Fibroblast of skin of back (primary cell): Measurements from ENCODE around the gene TIMM13. TPM values are rescaled to one million over a fixed set of nuclear protein-coding genes. Genes with fewer than 3 reads are reported as not detected.
A peak's percentile ranks its signal among the peaks of the same experiment; 100 is the strongest.
"Not testable (repeated sequence)": the region's sequence is repeated elsewhere in the genome, so short reads cannot be mapped to it uniquely, and the experiment has no call there.

Experiments used
- DNase-seq: peaks from one replicate; pipeline ENCODE4 v3.0.0-alpha.2; 2013
- polyA plus RNA-seq, 2 experiments: library from polyadenylated mRNA; unstranded; fragments of 120-200 nt; gene quantifications; one replicate each; pipeline ENCODE4 v1.2.1, GENCODE V29; 2013; ENCODE audit not compliant: insufficient read length in 2 of 2

Gene TIMM13
- polyA plus RNA-seq (2013, experiment 1 of 2; ENCODE audit: insufficient read length): 105 TPM
- 53.9 TPM for polyA plus RNA-seq (2013, experiment 2 of 2; ENCODE audit: insufficient read length)

DNA sequence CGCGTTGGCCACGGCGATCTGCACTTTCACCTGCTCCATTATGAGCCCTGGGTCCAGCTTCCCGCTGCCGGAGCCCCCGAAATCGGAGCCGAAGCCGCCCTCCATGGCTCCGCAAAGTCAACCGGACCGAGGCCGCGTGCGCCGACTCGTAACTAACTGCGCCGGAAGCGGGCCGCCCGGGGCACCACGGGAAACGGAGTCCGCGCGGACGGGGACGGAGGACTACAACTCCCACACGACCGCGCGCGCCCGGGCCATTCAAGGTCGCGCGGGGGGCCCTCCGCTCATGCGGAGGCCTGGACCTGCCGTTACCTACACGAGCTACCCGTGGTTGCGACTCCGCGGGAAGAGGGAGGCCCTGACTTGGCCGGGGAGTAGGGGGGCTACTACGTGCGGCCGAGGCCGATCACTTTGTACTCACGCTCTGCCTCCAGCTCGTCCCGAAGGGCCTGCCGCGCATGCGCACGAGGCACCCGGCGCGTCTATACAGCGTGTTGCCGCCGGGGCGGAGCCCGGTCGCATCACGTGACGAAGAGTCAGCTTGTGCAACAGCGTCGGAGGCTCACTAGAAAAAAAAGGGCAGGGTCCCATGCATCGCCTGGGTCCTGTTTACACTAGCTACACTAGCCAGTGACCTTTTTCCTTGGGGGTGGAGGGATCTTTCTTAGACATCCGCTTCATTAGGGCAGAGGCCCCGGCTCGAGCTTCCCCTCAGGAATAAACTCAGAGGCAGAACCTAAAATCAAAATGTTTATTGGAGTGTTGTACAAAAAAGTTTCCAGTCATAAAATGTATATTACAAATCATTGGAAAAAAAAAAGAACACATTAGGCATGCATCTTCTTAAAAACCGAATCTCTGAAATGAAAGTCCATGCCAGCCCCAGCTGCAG is at the start of gene TIMM13:
Gene TIMM13 (minus strand): TSS at position 158 of the 892 bp plus-strand sequence. CDS start 53 bp downstream, at position 105.
- DNase-seq: peak; percentile 94

DNA sequence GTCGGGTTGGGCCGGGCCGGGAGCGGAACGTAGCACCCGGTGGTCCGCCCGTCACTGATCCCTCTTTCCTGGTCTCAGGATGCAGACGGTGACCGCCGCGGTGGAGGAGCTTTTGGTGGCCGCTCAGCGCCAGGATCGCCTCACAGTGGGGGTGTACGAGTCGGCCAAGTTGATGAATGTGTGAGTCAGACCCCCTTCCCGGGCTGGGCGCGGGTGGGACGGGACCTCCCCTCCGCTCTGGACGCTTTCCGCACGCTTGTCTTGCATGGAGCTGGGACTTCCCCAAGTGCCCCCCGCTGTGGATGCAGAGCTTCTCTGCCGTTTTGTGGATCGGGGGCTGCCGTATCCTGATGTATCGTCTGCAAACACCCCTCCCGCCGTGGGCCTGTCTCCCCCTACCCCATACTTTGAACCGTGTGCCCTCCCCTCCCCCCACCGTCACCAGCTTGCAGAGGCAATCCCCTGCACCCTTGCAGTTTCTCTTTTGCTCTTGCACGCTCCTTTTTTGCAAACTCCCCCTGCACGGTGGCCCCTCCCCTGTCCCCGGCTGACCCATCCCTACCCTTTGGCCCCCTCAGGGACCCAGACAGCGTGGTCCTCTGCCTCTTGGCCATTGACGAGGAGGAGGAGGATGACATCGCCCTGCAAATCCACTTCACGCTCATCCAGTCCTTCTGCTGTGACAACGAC is 49.2 kb upstream of the TIMM13 start:
- peak; percentile 88 for DNase-seq

DNA sequence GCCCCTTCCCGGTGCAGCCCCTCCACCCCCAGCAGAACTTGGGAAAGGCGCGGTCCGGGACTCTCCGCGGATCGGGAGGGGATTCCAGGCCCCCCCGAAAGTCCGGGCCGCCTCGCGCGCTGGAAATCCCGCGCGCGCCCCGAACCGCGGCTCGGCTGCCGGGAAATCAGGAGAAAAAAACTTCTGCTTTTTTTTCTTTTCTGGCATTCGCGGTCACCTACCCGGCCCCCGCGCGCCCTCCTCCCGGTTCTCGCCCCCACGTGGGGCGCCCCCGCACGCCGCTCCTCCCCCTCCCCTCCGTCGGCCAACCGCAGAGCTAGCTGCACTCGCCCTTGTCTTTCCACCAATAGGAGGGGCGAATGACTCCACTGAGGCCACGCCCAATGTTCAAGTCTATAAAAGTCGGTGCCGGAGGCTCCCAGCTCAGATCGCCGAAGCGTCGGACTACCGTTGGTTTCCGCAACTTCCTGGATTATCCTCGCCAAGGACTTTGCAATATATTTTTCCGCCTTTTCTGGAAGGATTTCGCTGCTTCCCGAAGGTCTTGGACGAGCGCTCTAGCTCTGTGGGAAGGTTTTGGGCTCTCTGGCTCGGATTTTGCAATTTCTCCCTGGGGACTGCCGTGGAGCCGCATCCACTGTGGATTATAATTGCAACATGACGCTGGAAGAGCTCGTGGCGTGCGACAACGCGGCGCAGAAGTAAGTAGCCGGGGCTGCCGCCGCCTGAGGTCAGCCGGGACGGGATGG is 48.5 kb upstream of the TIMM13 start, which contains the start of gene GADD45B:
Gene GADD45B (plus strand): TSS at position 426 of the 749 bp plus-strand sequence. CDS start 232 bp downstream, at position 658.
- DNase-seq: peak; percentile 97

DNA sequence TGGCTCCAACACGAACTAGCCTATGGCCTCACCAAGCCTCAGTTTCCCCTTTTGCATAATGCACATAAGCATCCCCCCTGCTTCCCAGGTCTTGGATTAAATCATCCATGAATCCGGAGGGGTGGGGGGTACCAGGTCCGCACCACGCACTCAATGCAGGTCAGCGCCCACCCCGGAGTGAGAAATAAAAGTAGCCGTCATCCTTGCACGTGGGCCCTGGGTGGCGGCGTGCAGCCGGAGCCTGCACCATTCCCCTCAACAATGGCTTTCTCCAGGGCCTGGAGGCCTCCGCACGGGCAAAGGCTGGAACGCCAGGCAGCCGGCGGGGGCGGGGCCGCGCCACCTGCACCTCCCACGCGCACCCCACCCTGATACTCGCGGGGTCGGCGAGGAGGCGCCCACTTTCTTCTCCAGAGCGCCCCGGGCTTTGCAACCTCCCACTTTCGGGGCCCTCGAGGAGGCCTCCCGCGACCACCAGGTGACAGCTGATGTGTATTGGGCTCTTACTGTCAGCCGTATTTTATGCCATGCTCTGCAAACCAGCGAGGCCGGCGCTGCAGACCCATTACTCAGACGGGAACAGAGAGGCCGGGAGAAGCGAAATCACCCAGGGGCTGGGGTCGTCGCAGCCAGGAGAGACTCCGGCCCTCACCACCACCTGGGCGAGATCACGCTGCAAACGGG is 47.8 kb upstream of the TIMM13 start:
- peak; percentile 73 for DNase-seq

DNA sequence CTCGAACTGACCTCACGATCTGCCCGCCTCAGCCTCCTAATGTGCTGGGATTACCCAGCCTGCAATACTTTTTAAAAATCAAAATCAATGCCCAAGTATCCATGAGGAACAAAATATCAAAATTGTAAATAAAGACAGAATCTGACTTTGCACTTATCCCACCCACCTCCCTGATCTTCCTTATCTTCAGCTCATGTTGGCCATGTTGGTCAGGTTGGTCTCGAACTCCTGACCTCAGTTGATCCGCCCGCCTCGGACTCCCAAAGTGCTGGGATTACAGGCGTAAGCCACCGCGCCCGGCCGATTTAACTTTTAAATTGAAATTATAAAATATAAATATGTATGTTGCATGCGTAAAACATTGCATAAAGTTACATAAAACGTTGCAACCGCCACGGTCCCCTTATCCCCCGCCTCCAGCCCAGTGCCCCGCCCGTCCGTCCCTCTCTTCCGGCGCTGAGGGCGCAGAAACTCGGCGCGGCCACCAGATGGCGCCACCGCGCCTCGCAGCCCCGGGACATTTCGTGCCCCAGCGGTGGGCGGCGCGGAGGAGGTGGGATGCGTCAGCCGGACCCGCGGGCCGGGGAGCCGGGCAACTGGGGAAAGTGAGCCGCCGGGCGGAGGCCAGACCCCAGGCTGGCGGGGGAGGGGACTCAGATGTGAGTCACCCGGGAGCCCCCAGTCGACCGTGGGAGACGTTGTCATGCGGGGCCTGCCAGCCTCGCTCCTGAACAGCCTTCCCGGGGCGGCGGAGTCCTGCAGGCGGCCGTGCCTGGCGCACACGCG is 47.0 kb upstream of the TIMM13 start:
- peak; percentile 95 for DNase-seq

DNA sequence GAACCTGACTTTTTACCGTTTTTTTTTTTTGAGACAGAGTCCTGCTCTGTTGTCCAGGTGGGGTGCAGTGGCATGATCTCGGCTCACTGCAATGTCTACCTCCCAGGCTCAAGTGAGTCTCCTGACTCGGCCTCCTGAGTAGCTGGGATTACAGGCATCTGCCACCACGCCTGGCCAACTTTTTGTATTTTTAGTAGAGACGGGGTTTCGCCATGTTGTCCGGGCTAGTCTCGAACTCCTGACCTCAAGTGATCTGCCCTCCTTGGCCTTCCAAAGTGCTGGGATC is 42.5 kb upstream of the TIMM13 start:
- not testable (repeated sequence) for DNase-seq

DNA sequence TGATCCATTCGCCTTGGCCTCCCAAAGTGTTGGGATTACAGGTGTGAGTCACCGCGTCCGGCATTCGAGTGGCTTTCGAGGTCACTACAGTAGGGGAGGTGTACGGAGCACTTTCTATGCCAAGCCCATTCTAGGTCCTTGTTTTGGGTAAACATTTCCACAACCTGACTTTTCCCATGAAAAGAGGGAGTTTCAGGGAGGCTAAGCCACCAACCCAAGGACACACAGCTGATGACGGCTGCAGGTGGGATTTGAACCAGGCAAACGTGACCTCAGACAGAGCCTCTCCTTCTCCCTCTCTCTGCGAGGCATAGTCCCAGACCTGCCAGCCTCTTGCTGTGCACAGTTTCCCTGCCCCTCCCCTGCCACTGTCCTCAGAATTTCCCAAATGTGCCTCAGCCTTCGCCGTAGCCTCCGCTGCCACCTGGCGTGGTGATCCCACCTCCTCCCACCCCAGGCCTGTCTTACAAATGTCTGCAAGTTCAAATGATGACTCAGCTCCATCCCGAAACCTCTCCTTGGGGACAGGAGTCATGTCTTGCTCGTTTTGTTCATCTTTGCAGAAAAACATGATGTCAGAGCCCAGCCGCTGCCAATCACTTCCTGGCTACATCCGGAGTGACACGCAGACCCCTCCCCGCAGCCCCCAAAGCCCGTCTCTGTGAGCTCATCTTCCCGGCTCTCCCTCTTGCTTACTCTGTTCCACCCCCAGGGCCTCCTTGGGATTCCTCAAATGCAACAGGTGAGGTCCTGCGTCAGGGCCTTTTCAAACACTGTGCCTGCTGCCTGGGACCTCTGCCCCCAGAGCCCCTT is 41.9 kb upstream of the TIMM13 start:
- peak; percentile 97 for DNase-seq

DNA sequence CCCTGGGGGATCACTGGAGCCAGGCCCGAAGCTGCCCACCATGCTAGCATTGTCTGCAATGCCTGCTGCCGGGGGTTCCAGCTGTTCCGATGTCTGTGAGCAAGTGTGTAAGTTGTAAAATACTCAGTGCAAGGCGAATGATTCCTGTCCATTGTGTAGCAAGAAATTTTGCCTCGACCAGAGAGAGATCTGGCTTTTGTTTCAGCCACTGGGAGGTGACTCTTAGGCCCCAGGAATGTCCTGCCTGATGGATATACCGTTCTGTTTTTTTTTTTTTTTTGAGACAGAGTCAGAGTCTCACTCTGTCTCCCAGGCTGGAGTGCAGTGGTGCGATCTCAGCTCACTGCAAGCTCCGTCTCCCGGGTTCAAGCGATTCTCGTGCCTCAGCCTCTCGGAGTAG is 41.2 kb upstream of the TIMM13 start:
- peak; percentile 51 for DNase-seq

DNA sequence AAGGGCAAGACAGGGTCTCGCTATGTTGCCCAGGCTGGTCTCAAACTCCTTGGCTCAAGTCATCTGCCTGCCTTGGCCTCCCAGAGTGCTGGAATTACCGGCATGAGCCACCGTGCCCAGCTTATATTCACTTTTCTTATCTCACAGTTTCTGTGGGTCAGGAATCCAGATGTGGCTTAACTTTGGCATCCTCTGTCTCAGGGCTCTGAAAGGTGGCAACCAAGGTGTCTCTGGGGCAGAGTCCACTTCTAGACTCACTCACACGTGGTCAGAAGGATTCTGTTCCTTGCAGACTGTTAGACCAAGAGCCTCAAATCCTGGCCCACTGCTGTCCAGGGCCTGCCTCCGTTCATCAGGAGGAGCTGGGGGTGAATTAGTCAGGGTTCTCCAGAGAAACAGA is 37.0 kb upstream of the TIMM13 start:
- peak; percentile 33 for DNase-seq

DNA sequence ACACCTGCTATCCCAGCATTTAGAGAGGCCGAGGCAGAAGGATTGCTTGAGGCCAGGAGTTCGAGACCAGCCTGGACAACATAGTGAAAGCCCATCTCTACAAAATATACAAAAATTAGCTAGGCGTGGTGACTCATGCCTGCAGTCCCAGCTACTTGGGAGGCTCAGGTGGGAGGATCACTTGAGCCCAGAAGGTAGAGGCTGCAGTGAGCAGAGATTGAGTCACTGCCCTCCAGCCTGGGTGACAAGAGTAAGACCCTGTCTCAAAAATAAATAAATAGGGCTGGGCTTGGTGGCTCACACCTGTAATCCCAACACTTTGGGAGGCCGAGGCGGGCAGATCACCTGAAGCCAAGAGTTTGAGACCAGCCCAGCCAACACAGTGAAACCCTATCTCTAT is 36.3 kb upstream of the TIMM13 start:
- DNase-seq: not testable (repeated sequence)

DNA sequence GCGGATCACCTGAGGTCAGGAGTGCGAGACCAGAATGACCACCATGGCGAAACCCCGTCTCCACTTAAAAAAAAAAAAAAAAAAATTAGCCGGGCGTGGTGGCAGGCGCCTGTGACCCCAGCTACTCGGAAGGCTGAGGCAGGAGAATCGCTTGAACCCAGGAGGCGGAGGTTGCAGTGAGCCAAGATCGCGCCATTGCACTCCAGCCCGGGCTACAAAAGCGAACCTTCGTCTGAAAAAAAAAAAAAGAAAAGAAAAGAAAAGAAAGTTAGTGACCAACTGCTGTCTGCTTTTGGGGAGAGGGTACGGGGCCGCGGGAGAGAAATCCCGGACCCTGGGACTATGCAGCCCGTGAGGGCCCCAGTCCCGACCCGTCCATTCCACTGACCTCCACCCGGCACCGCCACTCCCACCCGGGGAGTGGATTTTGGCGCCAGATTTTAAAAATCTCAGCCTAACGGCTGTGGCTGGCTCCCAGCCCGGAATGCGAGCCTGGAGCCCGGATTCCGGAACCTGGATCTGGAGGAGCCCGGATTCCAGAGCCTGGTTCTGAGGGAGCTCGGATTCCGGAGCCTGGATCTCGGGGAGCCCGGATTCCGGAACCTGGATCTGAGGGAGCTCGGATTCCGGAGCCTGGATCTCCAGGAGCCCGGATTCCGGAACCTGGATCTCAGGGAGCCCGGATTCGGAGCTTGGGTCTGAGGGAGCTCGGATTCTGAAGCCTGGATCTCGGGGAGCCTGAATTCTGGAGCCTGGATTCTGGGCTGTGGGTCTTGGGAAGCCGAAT is 35.4 kb upstream of the TIMM13 start:
- peak; percentile 98 for DNase-seq

DNA sequence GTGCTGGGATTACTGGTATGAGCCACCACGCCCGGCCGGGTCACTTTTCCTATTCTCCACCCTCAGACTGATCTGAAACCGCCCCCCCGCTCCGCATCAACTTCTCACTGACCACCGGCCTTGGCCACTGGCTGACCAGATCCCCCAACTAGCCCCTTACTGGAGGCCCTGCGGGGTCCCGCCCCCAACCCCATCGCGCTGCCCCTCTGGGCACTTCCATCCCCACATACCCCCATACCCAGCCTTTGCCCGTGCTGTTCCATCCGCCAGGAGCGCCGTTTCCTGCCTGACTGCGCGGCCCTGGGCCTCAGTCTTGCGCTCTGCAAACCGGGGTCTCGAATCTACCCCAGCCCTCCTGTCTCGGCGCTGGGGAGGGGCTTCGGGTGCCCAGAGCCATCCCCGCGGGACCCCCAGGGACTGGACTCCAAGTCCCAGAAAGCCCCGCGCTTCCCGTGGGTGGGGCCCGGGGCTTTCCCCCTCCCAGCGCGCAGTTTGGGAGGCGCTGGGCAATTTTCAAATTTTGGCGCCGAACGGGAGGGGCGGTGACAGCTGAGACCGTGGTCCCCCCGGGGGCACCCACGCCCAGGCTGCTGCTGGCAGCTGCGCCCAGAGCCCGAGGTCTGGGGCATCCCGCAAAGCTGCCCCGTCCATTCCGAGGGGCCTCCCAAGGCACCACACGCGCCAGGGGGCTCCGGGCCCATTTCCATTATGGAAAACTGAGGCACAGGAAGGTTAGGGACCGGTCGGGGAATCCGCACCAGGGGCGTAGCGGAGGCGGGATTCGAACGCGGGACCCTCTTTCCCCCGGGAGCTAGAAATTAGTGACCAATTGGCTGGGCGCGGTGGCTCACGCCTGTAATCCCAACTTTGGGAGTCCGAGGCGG is 34.6 kb upstream of the TIMM13 start:
- peak; percentile 88 for DNase-seq

DNA sequence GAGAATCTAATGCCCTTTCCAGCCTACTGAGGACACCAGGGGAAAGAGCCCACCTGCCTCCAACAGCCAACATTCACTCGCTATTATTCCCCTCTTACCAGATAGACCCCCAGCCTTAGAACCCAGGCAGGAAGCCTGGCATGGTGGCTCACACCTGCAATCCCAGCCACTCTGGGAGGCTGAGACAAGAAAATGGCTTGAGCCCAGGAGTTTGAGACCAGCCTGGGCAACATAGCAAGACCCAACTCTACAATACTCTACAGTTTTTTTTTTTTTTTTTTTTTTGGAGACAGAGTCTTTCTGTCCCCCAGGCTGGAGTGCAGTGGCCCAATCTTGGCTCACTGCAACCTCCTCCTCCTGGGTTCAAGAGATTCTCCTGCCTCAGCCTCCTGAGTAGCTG is 32.9 kb upstream of the TIMM13 start:
- no peak for DNase-seq

DNA sequence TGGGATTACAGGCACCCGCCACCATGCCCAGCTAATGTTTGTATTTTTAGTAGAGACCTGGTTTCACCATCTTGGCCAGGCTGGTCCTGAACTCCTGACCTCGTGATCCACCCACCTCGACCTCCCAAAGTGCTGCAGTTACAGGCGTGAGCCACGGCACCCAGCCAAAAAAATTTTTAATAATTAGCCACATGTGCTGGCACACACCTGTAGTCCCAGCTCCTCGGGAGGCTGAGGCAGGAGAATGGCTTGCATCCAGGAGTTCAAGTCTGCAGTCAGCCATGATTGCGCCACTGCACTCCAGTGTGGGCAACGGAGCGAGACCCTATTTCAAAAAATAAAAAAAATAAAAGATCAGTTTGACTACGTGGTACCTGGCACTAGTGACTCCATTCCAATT is 31.4 kb upstream of the TIMM13 start:
- DNase-seq: not testable (repeated sequence)

DNA sequence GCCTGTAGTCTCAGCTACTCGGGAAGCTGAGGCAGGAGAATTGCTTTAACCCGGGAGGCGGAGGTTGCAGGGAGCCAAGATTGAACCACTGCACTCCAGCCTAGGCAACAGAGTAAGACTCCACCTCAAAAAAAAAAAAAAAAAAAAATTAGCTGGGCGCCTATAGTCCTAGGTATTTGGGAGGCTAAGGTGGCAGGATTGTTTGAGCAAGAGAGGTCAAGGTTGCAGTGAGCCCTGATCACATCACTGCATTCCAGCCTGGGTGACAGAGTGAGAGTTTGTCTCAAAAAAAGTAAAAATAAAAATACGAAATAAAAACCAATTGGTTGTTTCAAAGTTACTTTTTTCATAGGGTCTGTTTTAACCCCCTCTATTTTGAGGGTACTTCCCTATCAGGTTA is 30.7 kb upstream of the TIMM13 start:
- DNase-seq: no peak

DNA sequence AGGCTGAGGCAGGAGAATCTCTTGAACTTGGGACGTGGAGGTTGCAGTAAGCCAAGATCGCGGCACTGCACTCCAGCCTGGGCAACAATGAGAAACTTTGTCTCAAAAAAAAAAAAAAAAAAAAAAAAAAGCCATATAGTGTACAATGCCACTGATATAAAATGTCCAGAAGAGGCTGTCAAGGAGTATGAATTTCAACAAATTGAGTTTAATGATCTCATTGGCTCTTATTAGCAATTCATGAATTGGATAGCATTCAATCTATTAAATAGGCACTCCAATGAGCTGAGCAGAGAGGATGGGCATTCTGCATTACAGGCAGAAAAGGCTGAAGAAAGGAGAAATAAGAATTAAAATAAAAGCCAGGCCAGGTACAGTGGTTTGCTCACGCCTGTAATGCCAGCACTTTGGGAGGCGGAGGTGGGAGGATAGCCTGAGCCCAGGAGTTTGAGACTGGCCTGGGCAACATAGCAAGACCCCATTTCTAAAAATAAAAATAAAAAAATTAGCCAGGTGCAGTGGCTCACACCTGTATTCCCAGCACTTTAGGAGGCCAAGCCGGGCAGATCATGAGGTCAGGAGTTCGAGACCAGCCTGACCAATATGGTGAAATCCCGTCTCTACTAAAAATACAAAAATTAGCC is 30.1 kb upstream of the TIMM13 start:
- DNase-seq: no peak

DNA sequence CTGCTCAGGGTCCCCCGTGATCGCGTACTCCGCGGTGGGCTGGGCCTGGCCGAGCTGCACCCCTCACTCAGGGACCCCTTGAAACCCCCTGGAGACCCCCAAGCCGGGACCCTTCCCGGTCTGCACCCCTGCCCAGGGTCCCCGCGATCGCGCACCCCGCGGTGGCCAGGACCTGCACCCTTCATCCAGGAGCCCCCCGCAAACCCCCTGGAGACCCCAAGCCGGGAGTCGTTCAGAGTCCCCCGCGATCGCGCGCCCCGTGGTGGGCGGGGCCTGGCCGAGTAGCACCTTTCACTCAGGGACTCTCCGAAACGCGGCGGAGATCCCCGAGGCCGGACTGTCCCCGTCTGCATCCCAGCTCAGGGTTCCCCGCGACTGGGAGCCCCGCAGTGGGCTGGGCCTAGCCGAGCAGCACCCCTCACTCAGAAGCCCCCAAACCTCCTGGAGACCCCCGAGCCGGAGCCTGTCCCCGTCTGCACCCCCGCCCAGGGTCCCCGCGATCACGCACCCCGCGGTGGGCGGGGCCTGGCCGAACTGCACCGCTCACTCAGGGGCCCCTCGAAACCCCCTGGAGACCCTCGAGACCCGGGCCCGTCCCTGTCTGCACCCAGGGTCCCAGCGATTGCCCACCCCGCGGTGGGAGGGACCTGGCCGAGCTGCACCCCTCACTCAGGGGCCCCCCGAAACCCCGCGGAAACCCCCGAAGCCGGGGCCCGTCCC is 28.6 kb upstream of the TIMM13 start:
- DNase-seq: no peak
